Effector memory CD8-positive, alpha-beta T cell (primary cell): ENCODE data around the gene TRAPPC3.
"Not testable (repeated sequence)": the region's sequence is repeated elsewhere in the genome, so short reads cannot be mapped to it uniquely, and the experiment has no call there.

Source experiments
- ATAC-seq: fragments of 150-1000 bp; cut with Tn5 transposase; replicated peaks from 2 replicates; pipeline ENCODE4 v1.10.0; 2021; ENCODE audit warnings: mild to moderate bottlenecking, moderate library complexity
- DNase-seq, 3 experiments: peaks; one replicate each; pipeline ENCODE4 v3.0.0; 2021
- H3K27ac Mint-ChIP-seq, 2 donors: one replicate each; pipeline ENCODE4 v1.8.0; 2022; ENCODE audit warnings: mild to moderate bottlenecking in 2 of 2, mixed read lengths in 2 of 2, moderate library complexity in 2 of 2
- H3K27me3 Mint-ChIP-seq, 2 donors: one replicate each; pipeline ENCODE4 v1.8.0; 2022; ENCODE audit warnings: mixed read lengths in 2 of 2
- H3K36me3 Mint-ChIP-seq: one replicate; pipeline ENCODE4 v1.8.0; 2022; ENCODE audit warnings: mild to moderate bottlenecking, moderate library complexity, mixed read lengths; ENCODE audit not compliant: insufficient read depth
- H3K4me1 Mint-ChIP-seq, 2 donors: one replicate each; pipeline ENCODE4 v1.8.0; 2022; ENCODE audit warnings: low read depth in 2 of 2, mixed read lengths in 2 of 2
- H3K4me3 Mint-ChIP-seq, 2 donors: one replicate each; pipeline ENCODE4 v1.8.0; 2022; ENCODE audit warnings: mild to moderate bottlenecking in 2 of 2, mixed read lengths in 2 of 2, moderate library complexity in 2 of 2
- H3K9me3 Mint-ChIP-seq, 2 donors: one replicate each; pipeline ENCODE4 v1.8.0; 2022; ENCODE audit warnings: mixed read lengths in 2 of 2

The TRAPPC3 gene

DNA sequence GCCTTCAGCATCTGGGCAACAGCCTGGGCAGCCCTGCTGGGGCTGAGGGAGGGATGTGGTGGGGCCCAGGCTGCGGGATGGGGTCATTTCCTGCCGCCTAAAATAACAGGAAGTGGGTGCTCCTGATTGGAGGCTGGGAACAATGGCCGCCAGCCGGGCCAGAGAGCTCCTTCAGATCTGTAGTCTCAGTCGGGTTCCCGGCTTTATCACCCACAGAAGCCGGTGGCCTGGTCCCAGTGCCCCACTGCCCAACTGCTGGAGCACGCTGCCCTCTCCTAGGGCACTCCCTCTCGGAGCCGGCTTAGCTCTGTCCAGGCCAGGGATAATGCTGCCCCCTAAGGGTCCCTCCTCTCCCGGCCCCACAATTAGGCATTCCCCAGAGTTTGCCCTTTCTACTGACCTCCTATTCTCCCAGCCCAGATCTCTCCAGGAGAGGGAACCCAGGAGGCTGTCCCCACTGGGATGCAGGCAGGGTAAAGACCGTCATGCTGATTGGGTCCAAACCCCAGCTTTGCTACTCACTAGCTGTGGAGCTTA is 11.7 kb upstream of the TRAPPC3 start:
- peak; percentile 43 for ATAC-seq
- peak; percentile 34 to 52 (median 43) for DNase-seq
- H3K36me3 Mint-ChIP-seq: peaks cover 34% of the 10 kb centered on the region
- no peaks in the 10 kb centered on the region for H3K27me3 Mint-ChIP-seq
- peaks cover 61 to 69% of the 10 kb centered on the region in 2 donors for H3K4me1 Mint-ChIP-seq
- no peaks in the 10 kb centered on the region for H3K9me3 Mint-ChIP-seq
- peak overlapping the region; percentile 97 to 99 for H3K27ac Mint-ChIP-seq
- peak overlapping the region; percentile 82 for H3K4me3 Mint-ChIP-seq

DNA sequence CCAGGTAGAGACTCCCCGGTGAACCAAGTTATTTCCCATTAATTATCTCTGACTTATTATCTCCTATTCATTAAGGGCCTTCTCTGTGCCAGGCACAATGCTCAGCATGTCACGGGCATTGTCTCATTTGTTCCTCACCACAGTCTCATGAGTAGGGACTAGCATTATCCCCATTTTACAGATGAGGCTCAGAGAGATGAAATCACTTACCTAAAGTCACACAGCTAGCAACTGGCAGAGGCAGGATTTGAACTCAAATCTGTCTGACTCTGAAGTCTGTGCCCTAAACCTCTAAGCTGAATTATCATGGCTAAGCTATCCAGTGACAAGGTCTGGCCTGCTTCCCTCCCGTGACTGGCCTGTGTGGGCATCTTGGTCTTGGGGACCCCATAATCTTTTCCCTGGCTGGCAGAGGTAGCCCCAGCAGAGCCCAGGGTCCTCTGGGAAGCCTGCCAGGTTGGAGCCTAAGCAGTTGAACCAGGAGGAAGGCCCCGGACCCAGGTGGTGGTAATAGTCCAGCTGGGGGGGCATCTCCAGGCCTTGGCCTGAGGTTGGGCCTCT is 11.2 kb upstream of the TRAPPC3 start:
- H3K27ac Mint-ChIP-seq: peak overlapping the region; percentile 97 to 99
- peaks cover 58 to 66% of the 10 kb centered on the region in 2 donors for H3K4me1 Mint-ChIP-seq
- peak overlapping the region; percentile 82 for H3K4me3 Mint-ChIP-seq
- peaks cover 33% of the 10 kb centered on the region for H3K36me3 Mint-ChIP-seq
- H3K9me3 Mint-ChIP-seq: no peaks in the 10 kb centered on the region
- no peaks in the 10 kb centered on the region for H3K27me3 Mint-ChIP-seq
- DNase-seq (no peak), ATAC-seq (no peak)

DNA sequence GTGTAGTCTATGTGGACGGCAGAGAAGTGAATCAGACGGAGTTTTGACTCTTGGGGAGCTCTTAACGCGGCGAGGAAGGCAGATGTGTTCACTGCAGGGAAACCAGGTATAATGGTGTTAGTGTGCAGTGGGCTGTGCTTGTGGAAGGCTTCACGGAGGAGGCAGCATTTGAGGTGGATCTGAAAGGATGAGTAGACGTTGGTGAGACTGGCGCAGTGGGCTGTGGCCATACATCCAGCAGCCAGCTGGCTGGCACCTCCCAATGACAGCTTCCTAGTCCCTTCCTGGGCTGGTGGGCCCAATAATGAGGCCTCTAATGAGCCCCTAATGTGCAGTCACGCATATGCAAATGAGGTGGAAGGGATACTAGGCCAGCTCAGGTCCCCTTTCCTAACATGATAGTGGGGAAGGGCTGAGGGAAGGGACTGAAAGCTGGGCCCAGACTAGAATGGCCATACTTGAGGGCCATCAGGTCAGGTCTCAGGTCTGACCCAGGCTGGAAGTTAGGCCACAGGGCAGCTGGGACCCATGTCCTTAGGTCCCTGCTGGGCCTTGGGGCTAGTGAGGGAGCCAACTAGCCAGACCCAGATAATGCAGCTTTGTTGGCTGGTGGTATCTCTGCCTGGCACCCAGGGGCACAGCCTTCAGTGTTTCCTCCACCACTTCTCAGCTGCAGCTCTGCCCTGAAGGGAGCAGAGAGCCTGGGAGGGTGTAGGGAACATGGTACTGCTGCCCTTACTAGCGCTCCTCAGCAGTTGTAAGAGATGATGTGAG is 10.5 kb upstream of the TRAPPC3 start:
- peak overlapping the region; percentile 82 for H3K4me3 Mint-ChIP-seq
- ATAC-seq: no peak
- no peaks in the 10 kb centered on the region for H3K9me3 Mint-ChIP-seq
- peak overlapping the region; percentile 97 to 99 for H3K27ac Mint-ChIP-seq
- H3K4me1 Mint-ChIP-seq: peaks cover 58 to 68% of the 10 kb centered on the region in 2 donors
- no peak for DNase-seq
- H3K36me3 Mint-ChIP-seq: peaks cover 30% of the 10 kb centered on the region
- no peaks in the 10 kb centered on the region for H3K27me3 Mint-ChIP-seq

DNA sequence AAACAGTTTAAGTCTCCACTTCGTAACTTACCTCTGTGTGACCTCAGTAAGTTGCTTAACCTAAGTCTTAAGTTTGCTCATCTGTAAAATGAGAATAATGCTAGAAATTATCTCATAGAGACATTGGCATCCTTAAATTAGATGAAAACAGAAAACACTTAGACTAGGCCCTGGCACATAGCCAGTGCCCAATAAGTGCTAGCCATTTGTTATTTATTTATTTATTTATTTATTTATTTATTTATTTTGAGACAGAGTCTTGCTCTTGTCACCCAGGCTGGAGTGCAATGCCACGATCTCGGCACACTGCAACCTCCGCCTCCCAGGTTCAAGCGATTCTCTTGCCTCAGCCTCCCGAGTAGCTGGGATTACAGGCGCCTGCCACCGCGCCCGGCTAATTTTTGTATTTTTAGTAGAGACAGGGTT is 9.6 kb upstream of the TRAPPC3 start:
- peak overlapping the region; percentile 93 to 95 for H3K4me3 Mint-ChIP-seq
- not testable (repeated sequence) for DNase-seq, H3K27me3 Mint-ChIP-seq, H3K9me3 Mint-ChIP-seq, ATAC-seq
- H3K4me1 Mint-ChIP-seq: peaks cover 56 to 66% of the 10 kb centered on the region in 2 donors
- H3K27ac Mint-ChIP-seq: peak overlapping the region; percentile 97 to 99
- H3K36me3 Mint-ChIP-seq: peaks cover 30% of the 10 kb centered on the region

DNA sequence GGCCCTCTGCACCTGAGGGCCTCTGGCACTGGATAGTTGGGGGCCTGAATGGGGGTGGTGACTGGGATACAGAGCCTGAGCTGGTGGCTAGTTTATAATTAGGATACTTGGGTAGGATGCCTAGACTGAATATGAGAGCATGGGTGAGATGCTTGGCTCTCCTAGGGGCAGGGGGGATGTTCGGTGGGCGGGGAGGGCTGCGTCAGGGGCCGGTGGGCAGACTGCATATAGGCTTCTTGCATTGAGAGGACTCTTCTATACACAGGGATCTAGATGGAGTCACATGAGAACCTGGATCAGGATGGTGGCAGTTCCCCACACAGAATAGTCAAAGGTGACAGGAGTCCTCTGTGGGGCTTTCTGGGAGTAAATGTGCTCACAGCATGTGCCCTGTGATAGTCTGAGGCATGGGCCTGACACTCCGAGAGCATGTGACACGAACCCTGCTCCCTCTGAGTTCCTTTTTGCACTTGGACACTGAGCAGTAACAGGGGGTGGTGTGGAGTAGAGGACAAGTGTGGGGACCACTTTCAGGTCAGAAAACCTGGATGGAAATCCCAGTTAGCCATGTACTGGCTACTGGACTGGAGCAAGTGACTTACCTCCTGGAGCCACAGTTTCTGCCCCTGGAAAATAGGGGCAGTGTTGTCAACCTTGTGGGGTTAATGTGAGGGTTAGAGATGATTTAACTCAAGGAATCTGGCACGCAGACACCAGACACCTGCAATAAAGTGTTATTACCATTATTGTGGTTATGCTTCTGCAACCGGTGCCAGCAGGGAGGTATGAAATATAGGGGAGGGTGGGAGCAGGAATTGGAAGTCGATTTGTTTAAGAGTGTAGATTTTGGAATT is 8.9 kb upstream of the TRAPPC3 start:
- Mint-ChIP-seq H3K27me3 (no peaks in the 10 kb centered on the region), H3K4me3 (peak overlapping the region; percentile 93 to 95), H3K36me3 (peaks cover 30% of the 10 kb centered on the region), H3K4me1 (peaks cover 61 to 64% of the 10 kb centered on the region in 2 donors), H3K27ac (peak overlapping the region; percentile 93 to 96), H3K9me3 (no peaks in the 10 kb centered on the region)
- DNase-seq (no peak), ATAC-seq (no peak)

DNA sequence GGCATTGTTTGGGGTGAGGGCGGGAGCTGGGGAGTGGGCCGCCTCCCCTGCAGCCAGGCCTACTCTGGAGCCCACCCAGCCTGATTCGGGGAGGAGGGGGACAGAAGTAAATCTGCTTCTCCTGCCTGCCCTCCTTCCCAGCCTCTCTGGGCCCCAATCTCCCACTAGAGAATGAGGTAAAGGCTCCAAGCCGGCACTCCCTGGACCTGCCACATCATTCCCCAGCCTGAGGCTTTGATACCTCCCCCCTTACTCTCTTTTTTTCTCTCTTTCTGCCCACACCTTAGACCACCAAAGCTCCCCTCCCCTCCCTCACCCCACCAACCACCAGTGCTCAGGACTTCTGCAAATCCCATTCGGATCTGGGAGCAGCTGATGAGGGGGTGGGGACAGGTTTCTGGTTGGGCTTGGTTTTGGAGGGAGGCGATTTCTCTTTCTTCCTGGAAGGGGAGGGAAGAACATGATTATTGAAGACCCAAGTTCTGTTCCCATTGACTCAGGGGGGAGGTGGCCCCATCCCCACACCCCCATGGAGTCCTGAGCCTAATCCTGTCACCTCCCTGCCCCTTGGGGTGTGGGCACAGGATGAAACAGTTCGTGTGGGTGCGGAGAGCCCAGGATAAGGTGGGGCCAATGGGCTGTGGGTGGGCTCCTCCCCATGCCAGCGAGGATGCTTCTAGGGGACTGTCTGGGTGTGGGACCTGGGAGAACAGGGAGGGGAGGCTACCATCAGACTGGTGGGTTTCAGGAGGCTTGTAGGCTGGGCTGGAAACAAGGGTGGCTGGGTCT is 8.0 kb upstream of the TRAPPC3 start:
- Mint-ChIP-seq H3K9me3 (no peaks in the 10 kb centered on the region), H3K36me3 (peaks cover 28% of the 10 kb centered on the region), H3K27ac (peak overlapping the region; percentile 93 to 96), H3K4me1 (peaks cover 58 to 63% of the 10 kb centered on the region in 2 donors), H3K4me3 (peak overlapping the region; percentile 93 to 95), H3K27me3 (no peaks in the 10 kb centered on the region)
- DNase-seq (no peak), ATAC-seq (no peak)

DNA sequence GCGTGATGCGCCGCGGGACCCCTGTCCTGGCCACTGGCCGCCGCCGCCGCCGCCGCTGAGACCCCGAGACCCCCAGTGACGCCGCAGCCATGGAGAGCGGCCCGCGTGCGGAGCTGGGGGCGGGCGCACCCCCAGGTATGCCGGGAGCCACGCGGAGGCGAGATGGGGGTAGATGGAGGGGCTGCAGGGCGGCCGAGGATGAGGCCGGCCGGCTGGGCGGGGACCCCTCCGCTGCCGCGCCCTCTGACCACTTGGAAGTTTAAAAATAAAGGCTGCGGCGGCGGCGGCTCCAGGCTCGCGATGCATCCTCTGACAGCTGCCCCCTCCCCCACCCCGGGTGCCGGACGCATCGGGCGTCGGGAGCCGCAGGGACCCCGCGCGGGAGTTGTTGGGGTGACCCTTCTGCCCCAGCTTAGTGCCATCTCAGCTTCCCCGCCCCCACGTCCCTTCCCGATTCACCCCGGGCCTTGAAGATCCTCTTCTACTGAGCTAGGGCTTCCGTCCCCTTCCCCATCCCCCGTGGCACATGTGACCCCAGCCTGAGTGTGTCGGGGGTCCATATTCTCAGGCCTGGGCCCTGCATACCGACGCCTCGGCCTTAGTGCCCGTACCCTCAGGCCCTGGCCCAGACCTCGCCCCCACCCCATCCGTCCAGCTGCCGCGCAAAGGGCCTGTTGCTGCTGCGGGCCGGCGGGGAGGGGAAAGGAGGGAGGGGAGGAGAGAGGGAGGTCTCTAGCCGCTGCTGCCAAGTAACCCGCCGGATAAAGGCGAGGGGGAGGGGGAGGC is 7.2 kb upstream of the TRAPPC3 start:
- Mint-ChIP-seq H3K27me3 (no peaks in the 10 kb centered on the region), H3K36me3 (peaks cover 20% of the 10 kb centered on the region), H3K27ac (peak overlapping the region; percentile 93 to 96), H3K4me3 (peak overlapping the region; percentile 93 to 95), H3K4me1 (peaks cover 54 to 63% of the 10 kb centered on the region in 2 donors), H3K9me3 (no peaks in the 10 kb centered on the region)
- DNase-seq (peak in 2 of 3 experiments; percentile 21 to 41), ATAC-seq (no peak)

DNA sequence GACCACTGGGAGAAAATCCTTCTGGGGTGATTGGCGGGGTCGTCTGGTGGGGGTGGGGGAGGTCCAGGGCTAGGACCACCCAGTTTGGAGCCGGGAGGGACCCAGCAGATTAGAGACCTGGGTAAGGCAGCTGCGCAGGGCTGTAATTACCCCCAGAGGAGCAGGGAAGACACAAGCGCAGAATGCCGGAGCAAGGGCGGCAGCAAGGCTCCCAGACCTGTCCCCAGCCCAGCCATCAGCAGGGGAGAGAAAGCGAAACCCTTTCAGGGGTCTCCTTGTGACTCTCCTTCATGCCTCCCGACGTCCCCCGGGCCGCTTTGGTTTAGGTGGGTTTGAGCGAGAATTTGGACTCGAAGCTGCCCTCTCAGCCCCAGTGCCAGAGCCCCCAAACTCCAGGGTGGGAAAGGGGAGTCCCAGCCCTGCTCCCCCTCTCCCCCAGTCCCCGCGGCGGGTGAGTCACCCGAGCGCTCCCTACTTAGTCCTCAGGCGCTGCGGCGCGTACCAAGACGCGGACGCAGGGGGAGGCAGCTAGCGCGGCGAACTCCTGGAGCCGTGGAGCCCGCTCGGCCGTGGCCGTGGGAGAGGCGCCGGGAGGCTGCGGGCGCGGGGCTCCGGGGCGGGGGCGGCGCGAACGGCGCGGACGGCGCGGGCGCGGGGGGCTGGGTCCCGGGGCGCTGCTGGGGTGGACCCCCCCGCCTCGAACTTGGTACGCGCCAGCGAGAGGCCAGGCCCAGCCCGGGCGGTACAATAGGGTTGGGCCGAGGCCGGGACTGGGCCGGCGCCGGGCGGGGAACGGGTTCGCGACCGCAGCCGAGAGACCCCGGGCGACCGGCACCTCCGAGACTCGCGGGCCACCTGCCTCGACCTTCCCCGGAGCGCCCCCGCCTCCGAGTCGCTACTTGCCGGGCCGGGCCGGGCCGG is 6.4 kb upstream of the TRAPPC3 start, which contains the start of gene MAP7D1:
MAP7D1 (plus strand) TSS at position 753 of the 921 bp plus-strand sequence. CDS start 258 bp downstream, outside the sequence.
- Mint-ChIP-seq H3K36me3 (peaks cover 19% of the 10 kb centered on the region), H3K27ac (peak within 1 kb of the TSS; percentile 96 to 98), H3K9me3 (no peaks in the 10 kb centered on the region), H3K4me3 (peak within 1 kb of the TSS; percentile 93 to 95), H3K4me1 (peaks cover 52 to 56% of the 10 kb centered on the region in 2 donors), H3K27me3 (no peaks in the 10 kb centered on the region)
- ATAC-seq (peak; percentile 76), DNase-seq (peak; percentile 80 to 85 (median 81))

DNA sequence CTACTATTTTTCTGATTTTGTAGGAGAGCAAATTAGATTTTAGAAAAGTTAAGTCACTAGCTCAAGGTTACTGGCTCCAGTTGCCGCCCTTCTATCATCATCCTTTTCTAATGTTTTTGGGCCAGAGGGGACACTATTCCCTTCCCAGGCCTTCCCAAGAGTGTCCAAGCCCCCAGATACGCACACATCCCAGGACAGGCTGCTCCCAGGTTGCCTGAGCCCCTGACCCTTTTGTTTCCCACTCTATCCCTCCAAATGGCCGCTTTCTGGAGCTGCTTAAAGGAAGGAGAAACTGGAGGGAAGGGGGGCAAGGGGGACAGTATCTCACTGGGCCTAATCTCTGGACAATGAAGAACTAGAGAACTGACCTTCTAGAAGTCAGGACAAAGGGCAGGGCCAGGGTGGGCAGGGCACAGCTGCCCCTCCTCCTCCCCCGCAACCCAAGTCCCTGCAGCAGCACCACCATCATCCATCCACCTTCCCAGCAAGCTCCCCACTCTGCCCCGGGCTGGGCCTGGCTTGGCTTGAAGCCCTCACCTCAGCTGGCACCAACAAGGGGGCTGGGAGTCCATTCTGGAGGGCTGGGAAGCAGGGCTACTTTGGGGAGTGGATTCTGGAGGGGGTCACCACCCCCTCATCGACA is 5.6 kb upstream of the TRAPPC3 start:
- Mint-ChIP-seq H3K27me3 (no peaks in the 10 kb centered on the region), H3K9me3 (no peaks in the 10 kb centered on the region), H3K27ac (peak overlapping the region; percentile 96 to 98), H3K4me3 (peak overlapping the region; percentile 86 to 87), H3K36me3 (peaks cover 19% of the 10 kb centered on the region), H3K4me1 (peaks cover 50 to 57% of the 10 kb centered on the region in 2 donors)
- no peak for ATAC-seq
- no peak for DNase-seq

DNA sequence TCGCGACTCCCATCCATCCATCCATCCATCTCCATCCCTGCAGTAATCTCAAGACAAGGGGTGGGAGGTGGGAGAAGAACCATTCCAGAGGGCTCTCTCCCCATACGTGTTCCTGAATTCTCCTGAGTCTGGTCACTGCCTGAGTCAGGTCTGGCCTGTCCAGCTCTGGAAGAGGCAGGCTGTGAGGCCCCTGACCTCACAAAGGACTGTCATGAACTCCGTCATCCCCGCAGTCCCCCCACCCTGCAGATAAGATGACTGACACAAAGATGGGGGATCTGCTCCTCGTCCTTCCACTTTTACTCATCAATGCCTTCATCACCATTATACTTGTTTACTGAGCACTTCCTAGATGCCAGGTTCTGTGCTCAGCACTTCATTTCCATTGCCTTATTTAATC is 5.0 kb upstream of the TRAPPC3 start:
- Mint-ChIP-seq H3K36me3 (peaks cover 22% of the 10 kb centered on the region), H3K27me3 (no peaks in the 10 kb centered on the region), H3K4me1 (peaks cover 50 to 56% of the 10 kb centered on the region in 2 donors), H3K27ac (peak overlapping the region; percentile 96 to 98), H3K4me3 (peak overlapping the region; percentile 86 to 87), H3K9me3 (no peaks in the 10 kb centered on the region)
- DNase-seq (no peak), ATAC-seq (no peak)

DNA sequence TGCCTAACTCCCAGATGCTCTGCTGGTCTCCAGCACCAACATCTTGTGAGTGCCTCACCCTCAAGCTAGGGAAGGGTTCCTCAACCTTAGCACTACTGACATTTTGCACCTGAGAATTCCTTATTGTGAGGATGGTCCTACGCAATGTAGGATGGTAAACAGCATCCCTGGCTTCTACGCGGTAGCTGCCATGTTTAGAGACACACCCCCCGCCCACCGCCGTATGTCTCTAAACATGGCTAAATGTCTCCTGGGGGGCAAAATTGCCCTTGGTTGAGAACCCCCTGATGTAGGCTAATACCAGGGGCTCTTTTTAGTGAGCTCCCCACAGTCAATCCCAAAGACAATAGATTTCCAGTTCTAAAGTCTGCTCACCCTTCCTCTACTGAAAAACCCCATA is 4.2 kb upstream of the TRAPPC3 start:
- Mint-ChIP-seq H3K27ac (peak overlapping the region; percentile 97 to 98), H3K4me1 (peaks cover 51 to 54% of the 10 kb centered on the region in 2 donors), H3K9me3 (no peaks in the 10 kb centered on the region), H3K4me3 (peak overlapping the region; percentile 84 to 86), H3K36me3 (peaks cover 22% of the 10 kb centered on the region), H3K27me3 (no peaks in the 10 kb centered on the region)
- DNase-seq: no peak
- ATAC-seq: no peak
